Stimulated activated naive CD8-positive, alpha-beta T cell treated with anti-CD3 and anti-CD28 coated beads, Interleukin-15, amount 100 ng/mL, for 72 hours (primary cell): ENCODE results near the gene BCAS3.
"Not testable (repeated sequence)": the region's sequence is repeated elsewhere in the genome, so short reads cannot be mapped to it uniquely, and the experiment has no call there.

Experiments used
- ATAC-seq: fragments of 150-1000 bp; cut with Tn5 transposase; 2 replicates; pipeline ENCODE4 v1.10.0; 2021; ENCODE audit warnings: mild to moderate bottlenecking, moderate library complexity
- DNase-seq, 2 donors: peaks; one replicate each; pipeline ENCODE4 v3.0.0; 2021 to 2022
- H3K27ac Mint-ChIP-seq, 2 donors: one replicate each; pipeline ENCODE4 v1.8.0; 2022; ENCODE audit warnings: mild to moderate bottlenecking in 2 of 2, mixed read lengths in 2 of 2, moderate library complexity in 2 of 2
- H3K27me3 Mint-ChIP-seq: one replicate; pipeline ENCODE4 v1.8.0; 2022; ENCODE audit warnings: mixed read lengths
- H3K4me1 Mint-ChIP-seq: one replicate; pipeline ENCODE4 v1.8.0; 2022; ENCODE audit warnings: mild to moderate bottlenecking, mixed read lengths
- H3K4me3 Mint-ChIP-seq, 2 donors: one replicate each; pipeline ENCODE4 v1.8.0; 2022; ENCODE audit warnings: mild to moderate bottlenecking in 2 of 2, mixed read lengths in 2 of 2, moderate library complexity in 1 of 2
- H3K9me3 Mint-ChIP-seq, 2 donors: one replicate each; pipeline ENCODE4 v1.8.0; 2022; ENCODE audit warnings: mixed read lengths in 2 of 2

Gene BCAS3

GRCh38 chr17:60935991-60936390 lies 258.3 kb downstream of the BCAS3 start:
- H3K27ac Mint-ChIP-seq, H3K27me3 Mint-ChIP-seq, H3K4me1 Mint-ChIP-seq, H3K4me3 Mint-ChIP-seq, H3K9me3 Mint-ChIP-seq, ATAC-seq, DNase-seq: not testable (repeated sequence)

DNA sequence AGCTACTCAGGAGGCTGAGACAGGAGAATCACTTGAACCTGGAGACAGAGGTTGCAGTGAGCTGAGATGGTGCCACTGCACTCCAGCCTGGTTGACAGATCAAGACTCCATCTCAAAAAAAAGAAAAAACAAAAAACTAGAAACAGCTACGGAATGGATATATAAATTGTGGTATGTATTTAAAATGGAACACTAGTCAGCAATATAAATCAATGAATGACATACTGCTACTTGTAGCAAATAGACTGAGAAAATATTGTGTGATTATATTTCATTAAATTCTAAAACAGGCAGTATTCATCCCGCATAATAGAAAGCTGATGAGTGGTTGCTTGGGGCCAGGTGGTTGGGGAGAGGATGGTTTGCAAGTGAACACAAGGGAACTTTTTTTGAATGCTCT lies 261.7 kb downstream of the BCAS3 start:
- no peaks in the 10 kb centered on the region for H3K4me1 Mint-ChIP-seq
- ATAC-seq: no peak
- no peak overlapping the region for H3K27ac Mint-ChIP-seq
- DNase-seq: no peak
- no peaks in the 10 kb centered on the region for H3K9me3 Mint-ChIP-seq
- no peak overlapping the region for H3K4me3 Mint-ChIP-seq
- no peaks in the 10 kb centered on the region for H3K27me3 Mint-ChIP-seq

- DNase-seq (no peak), ATAC-seq (no peak)
- H3K4me1 Mint-ChIP-seq: no peaks in the 10 kb centered on the region
- no peaks in the 10 kb centered on the region for H3K9me3 Mint-ChIP-seq
- no peak overlapping the region for H3K27ac Mint-ChIP-seq
- H3K4me3 Mint-ChIP-seq: no peak overlapping the region
- H3K27me3 Mint-ChIP-seq: no peaks in the 10 kb centered on the region
Observed at GRCh38 chr17:60941028-60941427, 263.4 kb downstream of the BCAS3 start.

- Mint-ChIP-seq H3K4me1 (no peaks in the 10 kb centered on the region), H3K4me3 (no peak overlapping the region), H3K27me3 (no peaks in the 10 kb centered on the region), H3K27ac (no peak overlapping the region), H3K9me3 (no peaks in the 10 kb centered on the region)
- ATAC-seq (no peak), DNase-seq (no peak)
Observed at GRCh38 chr17:60941571-60941970, 263.9 kb downstream of the BCAS3 start.

- no peak for ATAC-seq
- H3K4me3 Mint-ChIP-seq: no peak overlapping the region
- H3K9me3 Mint-ChIP-seq: no peaks in the 10 kb centered on the region
- no peak for DNase-seq
- no peaks in the 10 kb centered on the region for H3K27me3 Mint-ChIP-seq
- H3K4me1 Mint-ChIP-seq: no peaks in the 10 kb centered on the region
- no peak overlapping the region for H3K27ac Mint-ChIP-seq
Observed at GRCh38 chr17:60944751-60945150, 267.1 kb downstream of the BCAS3 start.

GRCh38 chr17:60947100-60947499 lies 269.4 kb downstream of the BCAS3 start:
- DNase-seq (no peak), ATAC-seq (no peak)
- H3K4me1 Mint-ChIP-seq: no peaks in the 10 kb centered on the region
- H3K27ac Mint-ChIP-seq: no peak overlapping the region
- no peaks in the 10 kb centered on the region for H3K9me3 Mint-ChIP-seq
- H3K4me3 Mint-ChIP-seq: no peak overlapping the region
- H3K27me3 Mint-ChIP-seq: no peaks in the 10 kb centered on the region

DNA sequence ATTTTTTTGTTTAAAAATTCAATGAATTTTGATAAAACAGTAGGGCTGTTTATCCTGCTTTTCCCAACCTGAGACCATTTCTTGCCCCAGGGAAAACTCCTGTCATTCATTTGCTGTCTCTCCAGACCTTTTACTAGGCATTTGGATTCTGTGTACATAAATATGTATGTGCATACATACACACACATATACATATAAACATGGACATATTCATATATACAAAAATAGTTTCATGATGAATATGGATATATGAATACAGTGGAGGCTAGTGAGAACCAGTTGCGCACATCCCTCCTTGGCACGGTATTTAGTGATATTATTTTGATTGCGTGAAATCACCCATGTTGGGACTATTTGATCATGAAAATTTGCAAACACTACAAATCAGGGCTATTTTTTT lies 269.9 kb downstream of the BCAS3 start:
- ATAC-seq (no peak), DNase-seq (no peak)
- Mint-ChIP-seq H3K9me3 (no peaks in the 10 kb centered on the region), H3K4me1 (no peaks in the 10 kb centered on the region), H3K27me3 (no peaks in the 10 kb centered on the region), H3K4me3 (no peak overlapping the region), H3K27ac (no peak overlapping the region)

DNA sequence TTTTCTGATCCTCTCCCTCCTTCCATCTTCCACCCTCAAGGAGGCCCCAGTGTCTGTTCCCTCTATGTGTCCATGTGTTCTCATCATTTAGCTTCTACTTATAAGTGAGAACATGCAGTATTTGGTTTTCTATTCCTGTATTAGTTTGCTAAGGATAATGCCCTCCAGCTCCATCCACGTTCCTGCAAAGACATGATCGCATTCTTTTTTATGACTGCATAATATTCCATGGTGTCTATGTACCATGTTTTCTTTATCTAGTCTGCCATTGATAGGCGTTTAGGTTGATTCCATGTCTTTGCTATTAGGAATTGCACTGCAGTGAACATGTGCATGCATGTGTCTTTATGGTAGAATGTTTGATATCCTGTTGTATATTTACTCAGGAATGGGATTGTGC lies 275.1 kb downstream of the BCAS3 start:
- H3K4me3 Mint-ChIP-seq: no peak overlapping the region
- H3K27me3 Mint-ChIP-seq: no peaks in the 10 kb centered on the region
- H3K9me3 Mint-ChIP-seq: no peaks in the 10 kb centered on the region
- DNase-seq (no peak), ATAC-seq (no peak)
- H3K27ac Mint-ChIP-seq: no peak overlapping the region
- no peaks in the 10 kb centered on the region for H3K4me1 Mint-ChIP-seq

- Mint-ChIP-seq H3K4me3 (no peak overlapping the region), H3K27ac (no peak overlapping the region), H3K4me1 (no peaks in the 10 kb centered on the region), H3K27me3 (no peaks in the 10 kb centered on the region), H3K9me3 (peaks cover 10 to 11% of the 10 kb centered on the region in 2 donors)
- DNase-seq (no peak), ATAC-seq (no peak)
Observed at GRCh38 chr17:60959011-60959410, 281.4 kb downstream of the BCAS3 start.

- no peak overlapping the region for H3K4me3 Mint-ChIP-seq
- H3K4me1 Mint-ChIP-seq: no peaks in the 10 kb centered on the region
- H3K27ac Mint-ChIP-seq: no peak overlapping the region
- H3K27me3 Mint-ChIP-seq: no peaks in the 10 kb centered on the region
- DNase-seq (no peak), ATAC-seq (no peak)
- H3K9me3 Mint-ChIP-seq: peaks cover 16 to 18% of the 10 kb centered on the region in 2 donors
Observed at GRCh38 chr17:60959696-60960095, 282.0 kb downstream of the BCAS3 start.

GRCh38 chr17:60960398-60961065 lies 282.9 kb downstream of the BCAS3 start:
- Mint-ChIP-seq H3K27ac (no peak overlapping the region), H3K27me3 (no peaks in the 10 kb centered on the region)

DNA sequence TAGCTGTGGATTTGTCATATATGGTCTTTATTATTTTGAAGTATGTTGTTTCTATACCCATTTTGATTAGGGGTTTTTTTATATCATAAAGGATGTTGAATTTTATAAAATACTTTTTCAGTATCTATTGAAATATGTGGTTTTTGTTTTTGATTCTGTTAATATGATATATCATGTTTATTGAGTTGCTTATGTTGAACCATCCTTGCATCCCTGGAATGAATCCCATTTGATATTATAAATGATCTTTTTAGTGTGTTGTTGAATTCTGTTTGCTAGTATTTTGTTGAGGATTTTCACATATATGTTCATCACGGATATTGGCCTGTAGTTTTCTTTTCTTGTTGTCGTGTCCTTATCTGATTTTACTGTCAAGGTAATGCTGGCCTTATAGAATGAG lies 286.5 kb downstream of the BCAS3 start:
- Mint-ChIP-seq H3K4me1 (no peaks in the 10 kb centered on the region), H3K4me3 (no peak overlapping the region), H3K9me3 (peaks cover 27 to 33% of the 10 kb centered on the region in 2 donors), H3K27ac (no peak overlapping the region), H3K27me3 (no peaks in the 10 kb centered on the region)
- ATAC-seq: no peak
- DNase-seq: no peak

More at GRCh38 chr17:60960398-60961065, 282.9 kb downstream of the BCAS3 start:
- Mint-ChIP-seq H3K4me1 (no peaks in the 10 kb centered on the region), H3K4me3 (no peak overlapping the region), H3K9me3 (peaks cover 17 to 18% of the 10 kb centered on the region in 2 donors)
- ATAC-seq (no peak), DNase-seq (no peak)

DNA sequence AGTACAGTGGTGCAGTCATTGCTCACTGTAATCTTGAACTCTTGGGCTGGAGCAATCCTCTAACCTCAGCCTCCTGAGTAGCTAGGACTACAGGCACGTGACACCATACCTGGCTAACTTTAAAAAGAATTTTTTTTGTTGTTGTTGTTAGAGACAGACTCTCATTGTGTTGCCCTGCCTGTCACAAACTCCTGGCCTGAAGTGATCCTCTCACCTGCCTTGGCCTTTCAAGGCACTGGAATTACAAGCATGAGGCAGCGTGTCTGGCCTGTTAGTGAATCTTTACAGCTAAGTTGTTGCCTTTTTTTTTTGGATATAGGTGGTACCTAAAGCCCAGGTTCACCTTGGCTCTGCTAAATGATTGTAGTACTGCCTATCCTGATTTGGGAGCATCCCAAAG lies 290.6 kb downstream of the BCAS3 start:
- H3K27me3 Mint-ChIP-seq: no peaks in the 10 kb centered on the region
- no peak overlapping the region for H3K27ac Mint-ChIP-seq
- no peak overlapping the region for H3K4me3 Mint-ChIP-seq
- DNase-seq (no peak), ATAC-seq (no peak)
- no peaks in the 10 kb centered on the region for H3K4me1 Mint-ChIP-seq
- H3K9me3 Mint-ChIP-seq: peaks cover 21 to 28% of the 10 kb centered on the region in 2 donors

GRCh38 chr17:60969500-60970037 lies 291.9 kb downstream of the BCAS3 start:
- Mint-ChIP-seq H3K4me1 (no peaks in the 10 kb centered on the region), H3K9me3 (peaks cover 12 to 20% of the 10 kb centered on the region in 2 donors), H3K27ac (no peak overlapping the region), H3K4me3 (no peak overlapping the region), H3K27me3 (no peaks in the 10 kb centered on the region)
- DNase-seq (no peak), ATAC-seq (no peak)

DNA sequence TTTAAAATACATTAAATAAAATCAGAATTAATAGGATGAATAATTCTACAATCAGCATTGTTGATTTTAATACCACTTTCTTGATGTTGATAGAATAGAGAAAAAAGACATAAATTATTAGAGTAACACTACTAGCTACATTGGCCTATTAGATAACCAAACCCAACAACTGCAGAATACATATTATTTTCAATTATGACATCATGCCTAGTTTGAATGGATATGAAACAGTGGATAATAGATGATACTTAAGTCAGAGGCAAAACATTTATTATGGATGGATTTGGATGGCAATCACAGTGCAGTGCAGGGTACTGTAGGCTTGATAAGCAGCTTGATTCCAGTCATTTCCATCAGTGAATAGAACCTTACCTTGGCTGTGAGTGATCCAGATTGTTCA lies 293.1 kb downstream of the BCAS3 start:
- Mint-ChIP-seq H3K4me3 (no peak overlapping the region), H3K27ac (no peak overlapping the region), H3K4me1 (no peaks in the 10 kb centered on the region), H3K9me3 (peaks cover 10 to 19% of the 10 kb centered on the region in 2 donors), H3K27me3 (no peaks in the 10 kb centered on the region)
- DNase-seq (no peak), ATAC-seq (no peak)

- ATAC-seq (peak; percentile 72), DNase-seq (peak; percentile 31 to 34)
- no peak overlapping the region for H3K27ac Mint-ChIP-seq
- no peaks in the 10 kb centered on the region for H3K4me1 Mint-ChIP-seq
- peaks cover 10 to 19% of the 10 kb centered on the region in 2 donors for H3K9me3 Mint-ChIP-seq
- H3K27me3 Mint-ChIP-seq: no peaks in the 10 kb centered on the region
- H3K4me3 Mint-ChIP-seq: no peak overlapping the region
Observed at GRCh38 chr17:60971515-60972369, 294.1 kb downstream of the BCAS3 start.
